ENCODE data around the gene ARHGEF40.

DNA sequence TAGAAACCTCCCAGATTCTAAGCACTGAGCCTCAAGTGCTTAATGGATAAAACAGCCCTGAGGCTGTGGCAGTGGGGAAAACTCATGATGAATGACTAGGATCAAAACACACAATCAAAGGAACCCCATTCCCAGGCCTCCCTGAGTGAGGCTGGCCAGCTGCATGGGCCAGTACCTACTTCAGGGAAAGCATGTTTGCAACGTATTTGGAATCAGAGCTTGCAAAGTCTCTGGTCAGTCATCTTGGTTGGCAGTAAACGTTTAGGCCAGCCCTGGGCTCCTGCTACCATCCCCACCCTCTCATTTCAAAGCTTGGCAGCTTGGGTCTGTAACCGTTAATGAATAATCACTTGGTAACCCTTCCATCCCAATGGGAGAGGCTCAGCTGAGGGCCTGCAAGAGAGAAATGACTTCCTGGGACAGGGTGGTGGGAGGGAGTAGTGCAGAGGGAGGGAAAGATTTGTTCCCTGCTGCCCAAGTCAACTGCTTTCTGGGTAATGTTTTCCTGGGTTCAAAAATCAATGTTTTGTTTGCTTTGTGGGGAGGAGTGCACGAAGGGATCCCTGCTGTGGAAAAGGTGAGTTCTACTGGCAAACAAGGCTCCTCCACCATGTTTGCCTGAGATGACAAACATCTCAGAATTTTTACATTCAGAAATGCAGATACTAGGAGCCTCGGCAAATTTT lies 14.5 kb upstream of the ARHGEF40 start:
- TF ChIP-seq POLR2A (IDR thresholded peaks at IDR 0.05; ENCODE audit: extremely low read depth, insufficient read length) = no peak
- TF ChIP-seq, protein P1, sequence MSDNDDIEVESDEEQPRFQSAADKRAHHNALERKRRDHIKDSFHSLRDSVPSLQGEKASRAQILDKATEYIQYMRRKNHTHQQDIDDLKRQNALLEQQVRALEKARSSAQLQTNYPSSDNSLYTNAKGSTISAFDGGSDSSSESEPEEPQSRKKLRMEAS (IDR thresholded peaks at IDR 0.05; ENCODE audit: low read depth, low read length) = no peak
- TF ChIP-seq, protein P2, sequence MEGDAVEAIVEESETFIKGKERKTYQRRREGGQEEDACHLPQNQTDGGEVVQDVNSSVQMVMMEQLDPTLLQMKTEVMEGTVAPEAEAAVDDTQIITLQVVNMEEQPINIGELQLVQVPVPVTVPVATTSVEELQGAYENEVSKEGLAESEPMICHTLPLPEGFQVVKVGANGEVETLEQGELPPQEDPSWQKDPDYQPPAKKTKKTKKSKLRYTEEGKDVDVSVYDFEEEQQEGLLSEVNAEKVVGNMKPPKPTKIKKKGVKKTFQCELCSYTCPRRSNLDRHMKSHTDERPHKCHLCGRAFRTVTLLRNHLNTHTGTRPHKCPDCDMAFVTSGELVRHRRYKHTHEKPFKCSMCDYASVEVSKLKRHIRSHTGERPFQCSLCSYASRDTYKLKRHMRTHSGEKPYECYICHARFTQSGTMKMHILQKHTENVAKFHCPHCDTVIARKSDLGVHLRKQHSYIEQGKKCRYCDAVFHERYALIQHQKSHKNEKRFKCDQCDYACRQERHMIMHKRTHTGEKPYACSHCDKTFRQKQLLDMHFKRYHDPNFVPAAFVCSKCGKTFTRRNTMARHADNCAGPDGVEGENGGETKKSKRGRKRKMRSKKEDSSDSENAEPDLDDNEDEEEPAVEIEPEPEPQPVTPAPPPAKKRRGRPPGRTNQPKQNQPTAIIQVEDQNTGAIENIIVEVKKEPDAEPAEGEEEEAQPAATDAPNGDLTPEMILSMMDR (IDR thresholded peaks at IDR 0.05; ENCODE audit: low read depth, low read length) = no peak
